Right lobe of liver (tissue), 4 donors: ENCODE data around the gene GABBR1.

ENCODE experiments used
- CTCF ChIP-seq, 4 donors: fragments of 200-600 bp in 3 of 4; fragments of 450-650 bp in 1 of 4; IDR thresholded peaks; one replicate each; pipeline versions ENCODE4 v1.5.1 to v1.8.0; 2016 to 2022; ENCODE audit warnings: antibody characterized with exemption in 4 of 4, mild to moderate bottlenecking in 2 of 4
- POLR2A ChIP-seq: fragments of 450-650 bp; IDR thresholded peaks from one replicate; pipeline ENCODE4 v1.6.1; 2017; ENCODE audit warnings: antibody characterized with exemption, mild to moderate bottlenecking
- donor health status: DM: no; HTN: no; CAD: no.
- donor health status: DM: no; HTN: no; CAD: no.
- donor health status: DM: no; HTN: yes; CAD: no.

- TF ChIP-seq CTCF (IDR thresholded peaks at IDR 0.05) (no peak), POLR2A (no peak)
These were observed 65.0 kb downstream of the GABBR1 start for GRCh38 chr6:29567991-29568390.
